GM21360 (cell line): ENCODE results near the gene RSPO3.
A peak's percentile ranks its signal among the peaks of the same experiment; 100 is the strongest.

ENCODE experiments used
- ATAC-seq: cut with Tn5 transposase; IDR thresholded peaks from one replicate; pipeline ENCODE4 v1.9.1; 2021; ENCODE audit warnings: mild to moderate bottlenecking, moderate library complexity; ENCODE audit not compliant: unreplicated experiment

RSPO3 gene

DNA sequence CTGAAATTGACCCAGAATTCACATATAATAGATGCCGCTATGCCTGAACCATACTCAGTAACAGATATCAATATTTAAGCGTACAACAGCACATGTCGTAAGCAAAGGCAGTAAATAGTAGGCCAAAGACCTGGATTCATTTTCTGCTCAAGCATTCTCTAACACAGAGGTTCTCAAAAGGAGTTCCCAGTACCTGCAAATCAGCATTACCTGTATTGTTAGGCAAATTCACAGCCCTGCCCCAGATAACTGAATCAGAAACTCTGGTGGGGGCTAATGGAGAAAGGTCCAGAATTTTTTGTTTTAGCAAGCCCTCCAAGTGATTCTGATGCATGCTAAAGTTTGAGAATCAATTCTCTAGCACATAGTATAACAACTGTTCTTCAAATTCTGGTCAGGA lies 36.0 kb downstream of the RSPO3 start:
- ATAC-seq, result no peak

DNA sequence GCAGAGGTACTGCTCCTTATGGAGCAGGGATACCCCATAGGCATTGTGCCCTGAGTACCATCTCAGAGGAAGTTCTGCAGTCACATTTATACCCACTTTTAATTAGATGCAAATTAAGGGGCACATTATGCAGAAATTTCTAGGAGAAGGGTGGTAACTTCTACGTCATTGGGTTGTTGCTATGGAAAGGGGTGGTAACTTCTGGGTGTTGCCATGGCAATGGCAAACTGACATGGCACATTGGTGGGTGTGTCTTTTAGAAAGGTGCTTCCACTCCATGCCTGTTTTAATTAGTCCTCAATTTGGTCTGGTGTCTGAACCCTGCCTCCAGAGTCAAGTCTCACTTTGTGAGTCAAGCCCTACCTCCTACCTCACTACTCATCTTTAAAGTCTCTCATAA lies 42.0 kb downstream of the RSPO3 start:
- ATAC-seq, result no peak

DNA sequence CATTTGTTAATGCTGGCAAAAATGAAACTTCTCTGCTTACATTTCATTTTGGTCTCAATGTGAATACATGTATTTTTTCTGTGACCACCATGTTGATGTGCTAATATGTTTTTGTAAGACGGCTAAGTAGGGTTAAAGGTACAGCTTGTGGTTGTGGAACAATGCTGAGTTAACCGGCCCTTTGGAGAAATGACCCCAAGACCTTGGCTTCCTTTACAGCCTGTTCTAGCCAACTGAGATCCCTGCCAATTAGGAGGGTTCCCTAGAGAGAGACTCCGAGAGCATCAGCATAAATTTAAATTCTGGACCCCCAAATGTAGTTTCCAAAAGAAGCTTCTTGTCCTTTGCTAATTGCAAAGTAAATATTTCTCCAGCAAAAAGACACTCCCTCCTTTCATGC lies 44.4 kb downstream of the RSPO3 start:
- no peak for ATAC-seq

DNA sequence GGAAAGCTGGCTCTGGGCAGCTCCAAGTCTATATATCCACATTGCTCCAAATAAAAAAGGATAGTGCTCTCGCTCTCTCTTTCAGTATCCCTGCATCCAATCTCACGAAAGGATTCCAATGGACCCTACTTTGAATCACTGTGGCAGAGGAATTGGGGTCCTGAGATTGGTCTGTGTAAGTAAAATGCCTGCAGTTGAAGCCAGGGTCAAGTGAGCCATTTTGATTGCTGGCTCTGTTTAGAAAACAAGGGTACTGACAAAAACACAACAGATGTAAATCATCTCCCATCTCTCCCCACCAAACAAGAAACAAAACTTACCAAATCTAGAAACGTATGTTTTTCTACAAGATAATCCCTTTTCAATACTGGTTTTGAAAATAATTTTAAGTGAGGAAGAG lies 45.6 kb downstream of the RSPO3 start:
- ATAC-seq, result no peak

DNA sequence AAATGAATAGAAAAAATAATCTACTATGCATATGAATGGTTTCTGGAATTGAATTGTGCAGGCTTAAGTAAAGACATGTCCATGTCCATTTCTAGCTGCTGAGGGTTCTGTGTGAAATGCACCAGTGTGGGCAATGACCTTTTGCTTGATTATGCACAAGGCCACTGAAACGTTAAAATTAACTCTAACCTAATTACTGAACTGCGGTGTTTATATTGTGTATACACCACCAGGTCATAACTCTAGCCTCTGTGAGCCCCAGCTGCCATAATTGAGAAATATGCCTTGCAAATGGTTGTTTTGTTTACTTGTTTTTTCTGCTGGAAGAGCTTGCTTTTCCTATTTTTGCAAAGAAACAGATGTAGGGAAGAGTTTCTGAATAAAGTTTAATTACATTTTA lies 46.1 kb downstream of the RSPO3 start:
- no peak for ATAC-seq

DNA sequence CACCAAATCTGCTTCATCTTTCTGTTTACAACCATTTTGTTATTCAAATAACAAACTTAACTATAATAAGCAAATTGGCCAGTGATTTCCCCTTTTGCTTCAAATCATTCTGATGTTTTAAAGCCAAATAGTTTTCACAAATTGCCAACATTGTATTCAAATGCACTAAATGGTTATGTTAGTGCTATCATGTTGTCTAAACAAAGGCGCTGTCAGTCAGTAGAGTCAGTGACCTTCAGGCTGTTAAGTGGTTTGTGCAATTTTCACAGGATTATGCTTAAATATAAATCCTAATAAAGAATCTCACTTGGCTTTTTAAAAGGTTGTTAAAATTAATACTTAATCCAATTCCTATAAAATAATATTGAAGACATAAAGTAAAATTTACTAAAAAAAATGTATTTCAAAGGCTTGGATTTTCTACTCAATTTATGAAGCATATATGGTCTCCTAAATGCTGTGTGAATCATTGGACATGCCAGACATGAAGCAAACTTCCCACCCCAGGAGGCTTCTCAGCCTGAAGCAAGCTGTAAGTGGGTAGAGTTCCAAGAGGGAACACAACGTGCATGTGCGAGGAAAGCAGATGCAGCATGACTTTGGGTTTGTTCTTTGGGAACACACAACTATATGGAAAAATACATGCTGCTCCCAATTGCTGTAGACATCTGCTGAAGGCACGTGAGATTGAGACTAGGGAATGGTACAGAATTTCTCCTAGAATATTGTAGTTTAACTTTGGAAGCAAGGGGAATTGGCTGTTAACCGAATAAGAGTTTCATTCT lies 54.9 kb downstream of the RSPO3 start:
- ATAC-seq, result no peak

DNA sequence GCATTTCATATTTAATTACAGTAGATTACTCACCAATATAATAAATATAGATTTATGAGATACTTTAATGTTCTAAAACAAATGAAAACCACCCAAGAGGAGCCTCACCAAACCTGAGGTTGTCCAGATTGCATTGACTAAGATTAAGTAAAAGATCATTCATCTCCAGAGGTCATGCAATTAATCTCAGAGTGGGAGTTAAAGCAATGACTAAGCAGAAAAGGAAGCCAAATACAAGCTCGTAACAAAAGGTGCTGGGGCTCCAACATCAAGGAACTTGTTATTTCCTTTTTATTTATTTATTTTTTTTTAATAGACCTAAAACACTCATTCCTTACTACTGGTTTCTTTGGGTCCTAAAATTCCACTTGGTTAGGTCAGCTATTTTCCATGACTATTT lies 57.7 kb downstream of the RSPO3 start:
- ATAC-seq, result no peak

DNA sequence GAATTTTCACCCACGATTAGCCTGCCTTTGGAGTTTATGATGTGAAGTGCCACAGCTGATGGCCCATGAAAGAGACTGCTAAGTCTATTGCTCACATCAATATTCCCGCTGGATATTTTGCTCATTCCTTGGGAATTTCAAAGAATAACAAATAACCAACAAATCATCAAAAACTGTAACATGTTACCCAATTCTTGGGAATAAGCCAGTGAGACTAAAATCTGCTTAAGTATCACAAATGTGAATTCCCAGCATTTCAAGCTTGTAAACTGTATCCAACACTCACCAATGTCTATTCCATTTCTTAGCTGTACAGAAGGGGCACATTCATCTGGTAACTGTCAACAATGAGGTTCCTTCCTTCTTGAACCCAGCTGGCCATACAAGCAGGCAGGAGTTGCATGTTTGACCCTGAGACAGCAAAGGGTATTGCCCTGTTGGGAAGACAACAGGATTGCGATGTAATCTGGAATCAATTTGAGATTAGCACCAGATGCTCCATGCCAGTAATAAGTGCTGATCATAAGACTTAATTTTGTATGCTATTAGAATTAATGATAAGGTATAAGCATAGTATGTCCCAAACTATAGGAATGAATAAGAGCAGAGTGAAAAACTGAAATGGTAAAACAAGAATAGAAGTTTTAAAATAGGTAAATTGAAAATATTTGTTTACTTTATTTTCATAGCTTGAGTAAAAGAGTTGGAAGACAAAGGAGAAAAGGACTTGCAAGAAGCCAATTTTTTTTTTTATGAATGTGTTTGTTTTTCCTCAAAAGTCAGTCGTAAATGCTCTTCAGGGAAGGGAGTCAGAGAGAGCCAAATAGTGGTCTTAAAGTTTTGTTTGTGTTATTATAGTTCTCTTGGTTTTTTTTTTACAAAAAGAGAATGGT lies 58.8 kb downstream of the RSPO3 start:
- ATAC-seq, result no peak

DNA sequence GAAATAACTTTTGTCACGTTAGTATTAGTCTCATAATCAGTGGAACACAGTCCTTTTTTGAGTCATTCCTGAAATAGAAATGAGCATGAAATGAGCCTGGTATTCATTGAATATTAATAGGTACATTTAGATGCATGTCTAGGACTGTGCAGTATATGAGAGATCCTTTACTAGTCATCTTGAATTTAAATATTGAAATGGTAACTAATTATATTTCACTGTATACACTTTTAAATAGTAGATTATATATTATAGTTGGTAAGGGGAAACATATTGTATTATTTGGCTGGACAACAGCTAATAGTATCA lies 59.4 kb downstream of the RSPO3 start:
- ATAC-seq, result no peak

DNA sequence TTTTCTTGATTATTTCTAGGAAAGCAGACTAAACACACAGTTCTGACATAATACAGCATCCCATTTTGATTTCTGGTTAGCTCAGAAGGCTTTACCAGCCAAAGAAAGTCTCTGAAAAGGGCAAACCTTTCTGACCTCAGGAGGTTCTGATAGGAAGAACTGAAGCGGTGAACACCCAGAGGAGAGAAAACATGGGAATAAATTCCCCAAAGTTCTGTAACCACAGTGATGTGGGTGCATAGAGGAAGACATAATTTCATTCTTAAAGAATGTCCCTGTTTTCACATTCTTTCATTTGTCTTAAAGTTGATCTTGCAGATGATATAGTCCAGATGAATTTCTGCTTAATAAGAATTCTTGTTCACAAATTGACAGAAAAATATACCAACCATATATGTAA lies 60.3 kb downstream of the RSPO3 start:
- no peak for ATAC-seq

DNA sequence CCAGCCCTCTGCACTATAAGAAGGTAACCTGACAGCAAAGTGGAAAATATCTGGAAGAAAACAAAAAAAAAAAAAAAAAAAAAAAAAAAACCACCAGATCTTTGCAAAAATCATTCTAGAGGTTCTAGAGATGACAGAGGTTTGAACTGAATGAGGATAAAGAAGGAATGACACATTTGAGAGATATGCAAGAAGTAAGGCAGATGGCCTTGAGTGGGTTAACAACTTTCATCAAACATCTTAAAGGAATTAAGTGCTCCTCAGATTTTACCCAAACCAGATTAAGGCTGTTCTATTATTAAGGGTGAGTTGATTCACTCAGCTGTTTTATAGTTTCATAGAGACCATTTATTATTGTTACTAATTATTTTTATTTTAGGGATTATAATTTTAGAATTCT lies 62.0 kb downstream of the RSPO3 start:
- no peak for ATAC-seq

DNA sequence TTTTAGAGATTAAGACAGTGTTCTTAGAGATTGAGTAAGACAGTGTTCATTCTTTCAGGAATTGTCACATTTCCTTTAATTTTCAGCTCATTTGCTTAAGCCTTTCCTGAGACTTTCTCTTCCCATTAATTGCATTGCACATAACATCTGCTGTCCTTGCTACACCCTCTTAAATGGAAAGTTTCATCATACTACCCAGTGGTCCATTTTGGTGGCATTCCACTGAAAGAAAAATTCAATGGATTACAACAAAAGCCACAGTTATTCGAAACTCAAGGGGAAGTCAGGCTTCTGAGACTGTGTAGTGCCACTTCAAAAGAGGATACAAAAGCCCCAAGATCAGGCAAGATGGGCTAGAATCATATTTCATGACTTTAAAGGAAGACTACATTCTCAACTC lies 64.0 kb downstream of the RSPO3 start:
- no peak for ATAC-seq

DNA sequence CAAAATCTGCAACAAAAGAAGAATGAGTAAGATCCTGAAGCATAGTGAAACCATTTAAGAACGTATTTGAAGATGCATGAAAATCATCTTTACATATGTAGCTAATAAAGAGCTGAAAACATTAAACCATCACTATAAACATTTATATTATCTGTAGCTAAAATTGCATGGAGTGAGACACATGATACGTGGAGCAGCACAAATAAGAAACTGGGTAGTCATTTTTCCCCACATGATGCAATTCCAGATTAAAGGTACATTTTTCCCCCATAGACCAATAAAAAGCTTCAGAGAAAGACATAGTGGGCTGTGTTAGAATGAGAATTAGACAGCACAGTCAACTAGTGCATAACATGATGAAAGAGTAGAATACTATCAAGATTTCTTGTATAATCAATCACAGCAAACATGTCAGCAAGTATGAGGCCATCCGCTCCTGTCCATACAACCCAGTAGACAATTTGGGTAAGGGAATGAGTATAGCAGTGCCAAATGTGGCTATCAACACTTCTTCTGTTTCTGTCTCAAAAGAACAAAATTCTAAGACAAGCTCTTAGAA lies 67.0 kb downstream of the RSPO3 start:
- no peak for ATAC-seq

DNA sequence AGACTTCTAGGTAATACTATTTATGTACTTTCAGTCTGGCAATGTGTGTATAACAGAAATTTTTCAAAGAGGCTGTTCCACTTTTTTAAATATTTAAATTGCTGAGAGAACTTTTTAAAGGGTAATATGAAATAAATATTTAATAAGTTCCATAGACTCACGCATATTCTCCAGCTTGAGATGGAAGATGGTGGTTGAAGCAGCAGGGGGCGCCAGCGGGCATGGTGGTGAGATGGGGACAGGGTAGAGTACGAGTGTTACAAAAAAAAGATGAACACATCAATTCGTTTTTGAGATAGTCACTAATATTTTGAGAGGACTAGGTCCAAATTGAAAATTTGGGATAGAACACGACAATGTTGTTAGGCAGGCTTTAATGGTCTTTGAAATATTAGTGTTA lies 68.4 kb downstream of the RSPO3 start:
- peak; percentile 91 for ATAC-seq

DNA sequence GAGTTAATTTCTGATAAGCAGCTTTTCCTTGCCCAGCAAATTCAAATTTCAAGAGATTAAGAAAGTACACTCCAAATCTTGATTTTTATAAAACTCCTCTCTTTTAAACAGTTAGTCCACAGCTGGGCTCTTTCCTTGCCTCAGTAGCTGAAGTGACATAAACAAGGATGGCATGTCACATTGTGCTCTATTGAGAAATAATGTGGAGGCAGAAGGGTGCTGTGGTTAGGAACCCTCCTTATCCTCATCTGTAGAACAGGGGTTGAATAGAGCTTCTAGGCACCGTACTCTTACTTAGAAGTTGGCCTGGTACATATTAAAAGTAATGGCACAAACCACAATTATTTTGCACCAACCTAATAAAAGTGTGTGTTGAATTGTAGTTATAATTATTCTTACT lies 70.3 kb downstream of the RSPO3 start:
- ATAC-seq, result no peak

DNA sequence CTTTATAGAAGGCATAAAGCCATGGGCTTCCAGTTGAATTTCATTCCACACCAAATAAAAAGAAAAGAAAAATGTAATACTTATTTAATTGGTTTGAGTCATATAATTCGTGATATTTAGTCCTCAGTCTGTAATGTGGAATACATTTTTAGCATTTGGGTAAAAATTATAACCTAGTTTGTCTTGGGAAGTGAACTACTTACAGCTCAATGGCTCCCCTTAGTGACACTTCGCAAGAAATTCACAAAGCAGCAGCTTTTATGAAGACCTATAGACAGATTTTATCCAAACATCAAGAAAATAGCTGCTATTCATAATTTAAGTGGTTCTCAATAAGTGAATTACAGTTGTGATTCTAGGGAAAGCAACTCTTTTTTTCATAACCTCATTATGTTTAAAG lies 72.1 kb downstream of the RSPO3 start:
- no peak for ATAC-seq

DNA sequence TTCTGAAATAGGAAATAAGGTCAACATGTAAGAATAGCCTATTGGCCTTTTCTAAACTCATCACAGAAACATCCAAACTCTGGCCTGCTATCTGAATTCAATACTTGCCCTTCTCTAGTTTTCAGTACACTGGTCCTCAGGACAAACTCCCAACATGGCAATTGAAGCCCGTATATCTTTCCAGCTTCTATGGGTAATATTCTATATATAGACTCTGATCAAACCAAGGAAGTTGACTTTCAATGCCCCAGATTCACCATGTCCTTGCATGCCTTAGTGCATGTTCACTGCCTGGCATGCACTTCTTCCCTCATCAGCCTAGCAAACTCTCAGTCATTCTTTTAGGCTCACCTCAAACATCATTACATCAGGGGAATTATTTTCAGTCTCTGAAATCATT lies 73.2 kb downstream of the RSPO3 start:
- ATAC-seq, result no peak

DNA sequence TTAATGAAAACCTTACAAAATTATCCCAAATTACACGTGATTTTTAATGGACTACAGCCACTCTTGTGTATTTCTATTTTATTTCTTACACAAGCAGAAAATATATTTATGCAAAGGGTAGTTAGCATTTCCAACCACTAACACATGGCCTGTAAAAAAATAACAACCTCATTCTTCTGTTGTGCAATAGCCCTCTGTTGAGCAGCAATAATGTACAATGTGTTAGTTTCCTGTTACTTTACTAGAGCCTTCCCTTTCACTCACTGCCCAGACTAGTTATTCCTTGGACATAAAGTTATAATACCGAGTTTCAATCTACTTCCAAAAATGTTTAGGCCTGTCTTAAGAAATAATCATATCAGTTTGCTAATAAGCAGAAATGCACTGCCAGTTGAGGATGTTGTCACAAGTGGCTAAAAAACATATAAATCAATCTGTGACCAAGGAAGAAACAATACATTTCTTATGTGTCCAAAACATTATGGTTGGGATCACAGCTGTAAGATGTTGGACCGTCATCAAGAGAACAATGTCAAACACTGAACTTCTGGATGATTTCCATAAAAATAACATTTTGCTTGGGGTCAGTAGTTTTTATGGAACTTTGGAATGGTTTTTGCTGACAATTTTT lies 74.6 kb downstream of the RSPO3 start:
- ATAC-seq, result no peak

DNA sequence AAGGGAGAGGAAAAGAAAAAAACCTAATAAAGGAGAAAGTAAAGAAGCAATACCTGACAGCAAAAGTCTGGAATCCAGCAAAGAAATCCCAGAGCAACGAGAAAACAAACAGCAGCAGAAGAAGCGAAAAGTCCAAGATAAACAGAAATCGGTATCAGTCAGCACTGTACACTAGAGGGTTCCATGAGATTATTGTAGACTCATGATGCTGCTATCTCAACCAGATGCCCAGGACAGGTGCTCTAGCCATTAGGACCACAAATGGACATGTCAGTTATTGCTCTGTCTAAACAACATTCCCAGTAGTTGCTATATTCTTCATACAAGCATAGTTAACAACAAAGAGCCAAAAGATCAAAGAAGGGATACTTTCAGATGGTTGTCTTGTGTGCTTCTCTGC lies 77.4 kb downstream of the RSPO3 start:
- no peak for ATAC-seq

DNA sequence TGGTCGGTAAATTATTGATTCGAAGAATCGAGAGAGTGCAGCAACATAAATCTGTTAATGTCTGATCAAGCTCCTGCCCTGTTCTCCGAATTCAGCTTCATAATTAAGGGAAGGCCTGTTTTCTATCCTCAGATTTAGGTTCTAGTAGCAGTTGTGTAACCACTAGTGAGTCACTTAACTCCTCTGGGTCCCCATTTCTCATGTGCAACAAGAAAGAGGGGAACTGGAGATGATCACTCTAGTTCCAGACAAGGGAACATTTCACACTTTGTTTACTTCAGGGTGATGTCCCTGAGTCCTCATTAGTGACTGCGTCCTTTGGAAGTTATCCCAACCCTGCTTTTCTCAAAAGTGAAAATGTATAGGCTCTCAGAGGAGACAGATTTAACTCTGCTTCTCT lies 80.1 kb downstream of the RSPO3 start:
- no peak for ATAC-seq

DNA sequence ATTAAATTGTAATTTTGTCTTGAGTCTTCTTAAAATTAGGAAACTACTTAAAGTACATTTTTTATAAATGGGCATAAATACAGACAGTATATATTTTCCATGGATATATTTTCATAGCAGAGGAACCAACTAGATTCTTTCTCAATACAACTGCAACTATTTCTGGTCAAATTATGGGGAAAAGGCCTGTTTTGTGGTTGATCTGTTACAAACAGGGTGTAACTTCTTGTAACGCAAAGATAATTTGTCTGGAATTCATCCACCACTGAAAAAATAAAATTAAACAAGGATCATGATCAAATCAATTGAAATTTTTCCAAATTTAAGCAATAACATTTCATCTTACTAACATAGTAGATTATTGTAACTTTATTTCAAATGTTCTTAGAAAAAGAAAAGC lies 81.0 kb downstream of the RSPO3 start:
- ATAC-seq, result no peak

DNA sequence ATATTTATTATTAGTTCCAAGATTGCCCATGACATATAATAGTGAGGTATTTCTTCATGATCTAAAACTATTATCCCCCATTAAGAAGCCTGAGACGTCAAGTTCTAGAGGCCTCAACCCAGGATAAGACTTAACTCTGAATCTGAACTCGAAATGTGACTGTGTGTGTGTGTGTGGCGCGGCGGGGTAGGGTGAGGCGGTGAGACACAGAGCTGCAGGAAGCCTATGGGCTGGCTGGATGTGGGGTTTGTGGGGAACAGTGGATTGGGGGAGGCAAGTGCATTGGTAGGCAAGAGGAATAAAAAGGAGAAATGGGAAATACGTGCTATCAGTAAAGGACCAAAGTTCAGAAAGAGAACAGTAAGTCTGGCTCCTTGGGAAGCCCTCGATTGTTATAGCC lies 81.6 kb downstream of the RSPO3 start:
- ATAC-seq, result no peak
